ENCODE data around the gene MPDU1. TPM values are rescaled to one million over a fixed set of nuclear protein-coding genes. Genes with fewer than 3 reads are reported as not detected.

MPDU1 gene
- total and polyA plus RNA-seq, 2 of the 13 experiments (the other 11 are each of a cell fraction or from before 2014, with no cell fraction given), result 112 to 167 TPM

- TF ChIP-seq ZNF569 (CRISPR knock-in tag; IDR thresholded peaks at IDR 0.05; ENCODE audit: borderline replicate concordance), result no peak
- TF ChIP-seq, protein P1, sequence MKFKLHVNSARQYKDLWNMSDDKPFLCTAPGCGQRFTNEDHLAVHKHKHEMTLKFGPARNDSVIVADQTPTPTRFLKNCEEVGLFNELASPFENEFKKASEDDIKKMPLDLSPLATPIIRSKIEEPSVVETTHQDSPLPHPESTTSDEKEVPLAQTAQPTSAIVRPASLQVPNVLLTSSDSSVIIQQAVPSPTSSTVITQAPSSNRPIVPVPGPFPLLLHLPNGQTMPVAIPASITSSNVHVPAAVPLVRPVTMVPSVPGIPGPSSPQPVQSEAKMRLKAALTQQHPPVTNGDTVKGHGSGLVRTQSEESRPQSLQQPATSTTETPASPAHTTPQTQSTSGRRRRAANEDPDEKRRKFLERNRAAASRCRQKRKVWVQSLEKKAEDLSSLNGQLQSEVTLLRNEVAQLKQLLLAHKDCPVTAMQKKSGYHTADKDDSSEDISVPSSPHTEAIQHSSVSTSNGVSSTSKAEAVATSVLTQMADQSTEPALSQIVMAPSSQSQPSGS (CRISPR knock-in tag; IDR thresholded peaks at IDR 0.05), result peak; percentile 88
- TF ChIP-seq KLF12 (CRISPR knock-in tag; IDR thresholded peaks at IDR 0.05; ENCODE audit: borderline replicate concordance), result no peak
- no peak for TF ChIP-seq KLF13 (CRISPR knock-in tag; IDR thresholded peaks at IDR 0.05)
- TF ChIP-seq ZNF749 (CRISPR knock-in tag; IDR thresholded peaks at IDR 0.05; ENCODE audit: borderline replicate concordance), result no peak
- TF ChIP-seq ZBTB20 (CRISPR knock-in tag; IDR thresholded peaks at IDR 0.05; ENCODE audit: borderline replicate concordance, low read depth), result no peak
- TF ChIP-seq PPARG (CRISPR knock-in tag; conservative IDR thresholded peaks at IDR 0.05), result no peak
- TF ChIP-seq CBFB (CRISPR knock-in tag; IDR thresholded peaks at IDR 0.05), result peak; percentile 81; the same call in 1 of the 2 replicates
- TF ChIP-seq, protein P2, sequence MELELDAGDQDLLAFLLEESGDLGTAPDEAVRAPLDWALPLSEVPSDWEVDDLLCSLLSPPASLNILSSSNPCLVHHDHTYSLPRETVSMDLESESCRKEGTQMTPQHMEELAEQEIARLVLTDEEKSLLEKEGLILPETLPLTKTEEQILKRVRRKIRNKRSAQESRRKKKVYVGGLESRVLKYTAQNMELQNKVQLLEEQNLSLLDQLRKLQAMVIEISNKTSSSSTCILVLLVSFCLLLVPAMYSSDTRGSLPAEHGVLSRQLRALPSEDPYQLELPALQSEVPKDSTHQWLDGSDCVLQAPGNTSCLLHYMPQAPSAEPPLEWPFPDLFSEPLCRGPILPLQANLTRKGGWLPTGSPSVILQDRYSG (CRISPR knock-in tag; IDR thresholded peaks at IDR 0.05), result peak; percentile 64; the same call in 1 of the 2 replicates
- TF ChIP-seq BRD4 (CRISPR knock-in tag; IDR thresholded peaks at IDR 0.05), result no peak; the same call in 1 of the 2 replicates
- TF ChIP-seq AHDC1 (CRISPR knock-in tag; IDR thresholded peaks at IDR 0.05; ENCODE audit: borderline replicate concordance), result no peak
- no peak; the same call in none of the 2 replicates for TF ChIP-seq WIZ (CRISPR knock-in tag; IDR thresholded peaks at IDR 0.05)
- TF ChIP-seq, protein P3, sequence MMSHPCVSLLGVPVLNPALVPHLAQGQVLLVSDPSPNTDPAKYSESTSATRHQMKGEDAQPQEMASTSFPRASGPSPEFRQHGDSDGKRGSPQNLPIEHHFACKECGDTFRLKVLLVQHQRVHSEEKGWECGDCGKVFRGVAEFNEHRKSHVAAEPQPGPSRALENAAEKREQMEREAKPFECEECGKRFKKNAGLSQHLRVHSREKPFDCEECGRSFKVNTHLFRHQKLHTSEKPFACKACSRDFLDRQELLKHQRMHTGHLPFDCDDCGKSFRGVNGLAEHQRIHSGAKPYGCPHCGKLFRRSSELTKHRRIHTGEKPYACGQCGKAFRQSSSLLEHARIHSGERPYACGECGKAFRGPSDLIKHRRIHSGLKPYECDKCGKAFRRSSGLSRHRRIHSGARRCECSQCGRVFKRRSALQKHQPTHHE (CRISPR knock-in tag; IDR thresholded peaks at IDR 0.05; ENCODE audit: borderline replicate concordance), result peak; percentile 27; the same call in 1 of the 2 replicates
- TF ChIP-seq NR1H2 (CRISPR knock-in tag; IDR thresholded peaks at IDR 0.05; ENCODE audit: borderline replicate concordance, low read depth), result no peak
- 0 out of 2 replicates have a peak, but pooled peaks have one; percentile 5 for TF ChIP-seq ZNF232 (CRISPR knock-in tag; IDR thresholded peaks at IDR 0.05; ENCODE audit: borderline replicate concordance)
- no peak for TF ChIP-seq ZBTB38 (CRISPR knock-in tag; IDR thresholded peaks at IDR 0.05)
- peak; percentile 95 for TF ChIP-seq KDM2A (CRISPR knock-in tag; IDR thresholded peaks at IDR 0.05; ENCODE audit: borderline replicate concordance, low read depth)
- 0 out of 2 replicates have a peak, but pooled peaks have one; percentile 13 for TF ChIP-seq ZIK1 (CRISPR knock-in tag; IDR thresholded peaks at IDR 0.05; ENCODE audit: borderline replicate concordance, low read depth)
- no peak; the same call in 1 of the 2 replicates for TF ChIP-seq ZBTB42 (CRISPR knock-in tag; IDR thresholded peaks at IDR 0.05)
- peak; percentile 84; the same call in 1 of the 2 replicates for TF ChIP-seq SNAI1 (CRISPR knock-in tag; IDR thresholded peaks at IDR 0.05; ENCODE audit: borderline replicate concordance)
Measured at GRCh38 chr17:7572588-7573323, 10.9 kb upstream of the MPDU1 start (continued).

Measured in HepG2 (cell line).